ENCODE results near the gene PPFIA1.

Gene PPFIA1

GRCh38 chr11:70411713-70412452, 141.4 kb downstream of the PPFIA1 start:
- no peak overlapping the region for H3K4me3 ChIP-seq (ENCODE audit: low read length)
- DNase-seq (ENCODE audit: low read depth), result no peak
- TF ChIP-seq, protein P1, sequence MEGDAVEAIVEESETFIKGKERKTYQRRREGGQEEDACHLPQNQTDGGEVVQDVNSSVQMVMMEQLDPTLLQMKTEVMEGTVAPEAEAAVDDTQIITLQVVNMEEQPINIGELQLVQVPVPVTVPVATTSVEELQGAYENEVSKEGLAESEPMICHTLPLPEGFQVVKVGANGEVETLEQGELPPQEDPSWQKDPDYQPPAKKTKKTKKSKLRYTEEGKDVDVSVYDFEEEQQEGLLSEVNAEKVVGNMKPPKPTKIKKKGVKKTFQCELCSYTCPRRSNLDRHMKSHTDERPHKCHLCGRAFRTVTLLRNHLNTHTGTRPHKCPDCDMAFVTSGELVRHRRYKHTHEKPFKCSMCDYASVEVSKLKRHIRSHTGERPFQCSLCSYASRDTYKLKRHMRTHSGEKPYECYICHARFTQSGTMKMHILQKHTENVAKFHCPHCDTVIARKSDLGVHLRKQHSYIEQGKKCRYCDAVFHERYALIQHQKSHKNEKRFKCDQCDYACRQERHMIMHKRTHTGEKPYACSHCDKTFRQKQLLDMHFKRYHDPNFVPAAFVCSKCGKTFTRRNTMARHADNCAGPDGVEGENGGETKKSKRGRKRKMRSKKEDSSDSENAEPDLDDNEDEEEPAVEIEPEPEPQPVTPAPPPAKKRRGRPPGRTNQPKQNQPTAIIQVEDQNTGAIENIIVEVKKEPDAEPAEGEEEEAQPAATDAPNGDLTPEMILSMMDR (conservative IDR thresholded peaks at IDR 0.05; ENCODE audit: low read depth, low read length), result no peak

- no peak for DNase-seq (ENCODE audit: low read depth)
- H3K4me3 ChIP-seq (ENCODE audit: low read length), result no peak overlapping the region
- TF ChIP-seq, protein P1 (conservative IDR thresholded peaks at IDR 0.05; ENCODE audit: low read depth, low read length), result no peak
Measured at GRCh38 chr11:70413151-70413550, 142.7 kb downstream of the PPFIA1 start.

- no peak overlapping the region for H3K4me3 ChIP-seq (ENCODE audit: low read length)
- TF ChIP-seq, protein P1 (conservative IDR thresholded peaks at IDR 0.05; ENCODE audit: low read depth, low read length), result no peak
- DNase-seq (ENCODE audit: low read depth), result no peak
Measured at GRCh38 chr11:70414341-70415100, 144.0 kb downstream of the PPFIA1 start.

GRCh38 chr11:70415191-70415590, 144.7 kb downstream of the PPFIA1 start:
- TF ChIP-seq, protein P1 (conservative IDR thresholded peaks at IDR 0.05; ENCODE audit: low read depth, low read length), result peak; percentile 43
- no peak for DNase-seq (ENCODE audit: low read depth)
- H3K4me3 ChIP-seq (ENCODE audit: low read length), result no peak overlapping the region

GRCh38 chr11:70415642-70416395, 145.3 kb downstream of the PPFIA1 start:
- no peak for DNase-seq (ENCODE audit: low read depth)
- H3K4me3 ChIP-seq (ENCODE audit: low read length), result no peak overlapping the region
- TF ChIP-seq, protein P1 (conservative IDR thresholded peaks at IDR 0.05; ENCODE audit: low read depth, low read length), result no peak

DNA sequence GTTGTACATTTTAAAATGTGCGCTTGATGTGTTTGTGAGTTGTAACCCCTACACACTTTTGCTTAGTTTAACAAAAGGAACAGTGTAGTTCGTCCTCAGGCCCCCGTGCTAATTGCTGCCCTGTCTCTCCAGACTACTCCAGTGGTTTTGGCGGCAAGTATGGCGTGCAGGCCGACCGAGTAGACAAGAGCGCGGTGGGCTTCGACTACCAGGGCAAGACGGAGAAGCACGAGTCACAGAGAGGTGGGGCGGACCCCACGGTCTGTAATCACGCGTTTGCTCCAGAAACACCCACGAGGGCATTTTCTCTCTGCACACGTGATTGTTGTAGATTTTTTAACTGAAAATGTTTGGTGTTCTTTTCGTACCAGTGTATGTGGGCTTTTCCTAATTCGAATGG, 146.4 kb downstream of the PPFIA1 start:
- no peak for DNase-seq (ENCODE audit: low read depth)

More for the DNA sequence above, 146.4 kb downstream of the PPFIA1 start:
- TF ChIP-seq, protein P1 (conservative IDR thresholded peaks at IDR 0.05; ENCODE audit: low read depth, low read length), result no peak
- no peak overlapping the region for H3K4me3 ChIP-seq (ENCODE audit: low read length)
